C4-2B (cell line): ENCODE measurements around the gene AMOTL2.

Experiments
- H3K27ac ChIP-seq: fragments of 450-650 bp; 2 replicates; pipeline ENCODE4 v1.5.1; 2017
- CTCF ChIP-seq: fragments of 450-650 bp; conservative IDR thresholded peaks from 2 replicates; pipeline ENCODE4 v1.5.1; 2017; ENCODE audit warnings: mild to moderate bottlenecking
- ZFX ChIP-seq: fragments of 450-650 bp; IDR thresholded peaks from 2 replicates; pipeline ENCODE4 v1.6.1; 2017

Gene AMOTL2

GRCh38 chr3:134368751-134369105, 5.5 kb downstream of the AMOTL2 start:
- H3K27ac ChIP-seq: no peak overlapping the region
- TF ChIP-seq CTCF: no peak

DNA sequence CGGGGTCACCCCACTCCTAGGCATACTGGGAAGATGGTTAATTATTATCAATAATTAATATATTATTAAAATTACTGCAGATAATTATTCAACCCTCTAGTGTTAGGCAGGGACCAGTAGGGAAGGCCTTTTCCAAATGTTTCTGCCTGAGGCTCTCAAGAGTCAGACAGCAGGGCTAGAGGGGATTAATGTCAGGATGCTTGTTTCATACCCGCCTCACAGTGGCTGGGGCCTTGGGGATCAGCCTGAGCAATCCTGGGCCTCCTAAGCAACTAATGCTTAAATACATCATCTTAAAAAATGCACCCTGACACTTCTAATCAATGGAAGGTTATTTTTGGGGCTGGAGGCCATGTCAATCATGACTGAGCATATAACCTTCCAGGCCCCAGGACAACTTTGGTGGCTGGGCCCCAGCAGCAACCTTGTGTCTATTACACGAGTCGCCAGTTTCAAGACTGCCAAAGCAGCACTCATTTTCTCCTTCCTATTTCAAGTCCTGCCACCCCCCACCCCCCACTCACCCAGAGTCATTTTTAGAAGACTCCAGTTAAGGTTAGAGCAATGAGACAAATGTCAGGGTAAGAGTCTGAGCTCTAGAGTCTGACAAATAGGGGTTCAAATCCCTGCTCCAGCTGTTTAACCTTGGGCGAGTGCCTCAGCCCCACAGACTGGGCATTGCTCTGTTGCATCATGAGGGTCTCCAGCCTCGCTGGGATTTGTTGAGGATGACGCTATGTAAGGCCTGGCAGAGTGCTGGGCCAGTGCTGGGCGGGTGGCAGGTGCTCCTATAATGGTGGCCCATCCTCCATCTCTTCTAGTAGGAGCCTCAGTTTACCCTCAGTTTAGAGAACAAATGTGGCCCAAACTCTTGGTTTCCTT, 6.1 kb downstream of the AMOTL2 start:
- TF ChIP-seq CTCF (no peak), ZFX (no peak)
- H3K27ac ChIP-seq: no peak overlapping the region

DNA sequence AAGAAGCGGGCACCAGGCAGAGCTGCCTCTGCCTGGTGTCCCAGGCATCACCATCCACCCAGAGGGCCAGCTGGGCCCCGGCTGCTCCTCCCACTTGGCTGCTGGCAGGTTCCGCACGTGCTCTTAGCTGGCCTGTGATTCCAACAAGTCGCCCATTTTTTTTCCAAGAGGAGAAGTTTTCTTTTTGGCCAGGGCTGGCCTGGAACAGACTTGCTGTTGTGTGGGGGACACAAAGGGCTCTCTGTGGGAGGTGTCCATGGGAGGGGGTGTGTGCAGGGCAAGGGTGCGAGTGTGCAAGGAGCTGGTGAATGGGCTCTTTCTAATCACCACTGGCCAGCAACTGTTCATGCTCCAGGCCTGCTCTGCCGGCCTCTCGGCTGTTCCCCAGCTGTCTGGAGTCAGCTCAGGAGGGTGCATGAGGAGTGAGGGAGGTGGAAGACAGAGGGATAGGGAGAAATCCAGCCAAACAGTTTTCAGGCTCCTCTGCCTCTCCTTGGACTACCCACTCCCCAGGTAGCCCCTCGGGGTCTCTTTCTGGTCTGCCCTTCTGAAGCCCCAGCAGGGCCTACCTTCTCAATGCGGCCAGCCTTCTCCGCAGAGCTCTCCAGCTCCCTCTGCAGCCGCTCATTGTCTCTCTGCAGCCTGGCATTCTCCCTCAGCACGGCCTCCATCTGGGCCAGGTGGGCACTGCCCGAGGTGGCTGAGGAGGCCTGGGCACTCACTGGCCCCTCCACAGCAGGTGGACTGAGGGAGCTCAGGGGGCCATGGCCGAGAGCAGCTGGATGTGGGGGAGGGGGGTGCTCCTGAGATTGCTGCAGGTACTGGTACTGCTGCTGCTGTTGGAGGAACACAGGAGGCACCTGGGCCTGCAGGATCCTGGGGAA, 7.1 kb downstream of the AMOTL2 start:
- no peak overlapping the region for H3K27ac ChIP-seq
- TF ChIP-seq CTCF (no peak), ZFX (no peak)

DNA sequence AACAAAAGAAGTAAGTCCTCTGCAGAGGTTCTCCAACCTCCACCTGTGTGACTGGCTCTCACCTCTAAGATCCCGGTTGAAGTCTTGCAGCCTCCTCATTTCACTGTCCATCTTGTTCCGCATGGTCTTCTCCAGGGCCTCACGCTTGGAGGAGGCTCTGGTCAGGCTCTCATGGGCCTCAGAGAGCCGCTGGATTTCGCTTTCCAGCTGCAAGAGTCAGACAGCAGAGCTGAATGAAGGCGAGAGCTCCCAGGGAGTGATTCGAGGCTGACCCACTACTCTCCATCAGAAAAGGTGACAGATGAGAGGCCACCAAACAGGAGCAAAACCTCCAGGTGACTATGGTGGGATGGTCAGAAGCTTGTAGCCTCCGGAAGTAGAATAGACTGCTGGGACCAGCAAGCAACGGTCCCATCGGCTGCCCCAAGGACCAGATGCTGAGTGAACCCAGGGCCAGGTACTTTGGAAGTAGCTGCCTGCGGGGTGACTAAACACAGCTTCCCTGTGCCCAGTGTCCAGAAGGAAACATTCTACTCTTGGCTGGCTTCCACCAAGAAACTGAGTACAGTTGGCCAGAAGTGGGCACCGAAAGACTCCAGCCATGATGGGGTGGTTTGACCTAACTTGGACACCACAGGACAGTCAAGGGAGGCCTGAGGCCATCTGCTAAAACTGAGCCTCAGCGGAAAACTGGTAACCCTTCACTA, 7.9 kb downstream of the AMOTL2 start:
- no peak overlapping the region for H3K27ac ChIP-seq

GRCh38 chr3:134365766-134366065, 8.5 kb downstream of the AMOTL2 start:
- TF ChIP-seq CTCF (no peak), ZFX (no peak)
- no peak overlapping the region for H3K27ac ChIP-seq

More for the DNA sequence above, 7.9 kb downstream of the AMOTL2 start:
- no peak for TF ChIP-seq ZFX
- no peak for TF ChIP-seq CTCF

DNA sequence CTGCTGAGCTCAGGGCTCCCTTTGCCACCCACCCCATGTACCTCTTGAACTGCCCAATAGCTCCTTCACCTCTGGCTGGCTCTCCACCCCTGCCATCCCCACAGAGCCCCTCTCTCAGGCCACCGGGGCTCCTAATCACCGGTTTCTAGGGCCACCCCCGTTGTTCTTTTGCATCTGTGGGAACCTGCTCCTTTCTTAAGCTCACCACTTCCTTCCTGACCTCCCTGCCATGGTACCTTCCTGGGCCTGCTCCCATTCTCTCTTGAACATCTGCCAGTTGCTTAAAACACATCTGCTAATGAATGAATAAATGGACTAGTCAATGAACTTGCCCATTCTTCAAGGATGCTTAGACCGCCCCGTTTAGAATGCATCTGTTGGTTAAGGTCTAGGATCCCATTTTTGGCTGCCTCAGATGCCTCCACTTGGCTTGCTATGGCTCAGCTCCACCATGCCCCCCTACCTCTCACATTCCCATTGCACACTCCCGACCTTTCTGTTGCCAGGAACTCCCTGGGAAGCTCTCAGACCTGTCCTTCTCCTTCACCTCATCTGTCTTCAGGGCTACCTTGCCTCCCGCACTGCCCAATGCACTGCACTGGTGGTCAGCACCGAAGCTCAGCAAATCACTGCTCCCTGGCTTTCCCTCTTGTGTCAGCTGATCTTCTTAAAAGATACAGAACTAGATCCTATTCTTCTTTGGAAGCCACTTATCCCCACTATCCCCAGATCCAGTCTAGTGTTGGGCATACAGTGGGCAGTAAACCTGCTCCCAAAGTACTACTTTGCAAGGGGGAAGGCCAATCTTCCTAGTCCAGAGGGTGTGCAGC, 9.1 kb downstream of the AMOTL2 start:
- no peak for TF ChIP-seq CTCF
- no peak for TF ChIP-seq ZFX
- H3K27ac ChIP-seq: no peak overlapping the region
